Hypothalamus (tissue), 51 donors: ENCODE results near the gene PLCH1.

Source experiments
- DNase-seq, 51 donors: peaks; one replicate each; lab custom pipeline; 2025; lab: John Stamatoyannopoulos, UW

Gene PLCH1

GRCh38 chr3:155745795-155746550, 1.1 kb upstream of the PLCH1 start:
- DNase-seq, result peak in 19 of 51 donors; percentile 2 to 56 (median 10)

GRCh38 chr3:155744010-155744625, 753 bp downstream of the PLCH1 start:
- DNase-seq, result peak in 41 of 51 donors; percentile 2 to 71 (median 40)

- peak in 1 of 51 donors; percentile 59 for DNase-seq
These were observed 1.3 kb downstream of the PLCH1 start for GRCh38 chr3:155743606-155744005.

DNA sequence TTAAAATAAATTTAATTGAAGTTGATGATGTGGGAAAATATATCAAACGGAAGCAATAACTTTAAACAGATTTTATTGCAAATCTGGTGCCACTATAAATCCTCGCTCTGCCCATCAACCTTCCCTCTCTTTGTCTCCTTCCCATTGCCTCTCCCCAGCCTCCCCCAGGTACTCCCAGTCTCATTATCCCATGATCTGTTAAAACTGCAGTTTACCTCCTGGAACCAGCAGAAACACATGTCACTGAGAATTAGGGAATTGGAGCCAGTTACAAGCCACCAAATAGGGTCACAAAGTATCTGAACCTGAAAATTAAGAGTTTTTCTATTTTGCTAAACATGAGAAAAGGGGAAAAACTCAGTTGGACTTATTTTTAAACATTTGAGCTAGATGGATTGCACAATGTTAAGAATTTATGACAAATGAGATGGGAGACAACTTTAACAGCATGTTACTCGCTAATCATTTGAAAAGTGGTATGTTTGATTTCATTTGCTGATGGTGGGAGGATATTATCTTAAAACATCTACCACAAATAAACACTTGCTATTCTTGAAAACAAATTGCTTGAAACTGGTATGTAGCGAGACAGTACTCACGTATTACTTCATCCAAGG, 2.4 kb downstream of the PLCH1 start:
- no peak for DNase-seq

- no peak for DNase-seq
These were observed 3.3 kb downstream of the PLCH1 start for GRCh38 chr3:155741603-155742002.

- DNase-seq, result peak in 1 of 51 donors; percentile 12
These were observed 3.8 kb downstream of the PLCH1 start for GRCh38 chr3:155741101-155741500.

DNA sequence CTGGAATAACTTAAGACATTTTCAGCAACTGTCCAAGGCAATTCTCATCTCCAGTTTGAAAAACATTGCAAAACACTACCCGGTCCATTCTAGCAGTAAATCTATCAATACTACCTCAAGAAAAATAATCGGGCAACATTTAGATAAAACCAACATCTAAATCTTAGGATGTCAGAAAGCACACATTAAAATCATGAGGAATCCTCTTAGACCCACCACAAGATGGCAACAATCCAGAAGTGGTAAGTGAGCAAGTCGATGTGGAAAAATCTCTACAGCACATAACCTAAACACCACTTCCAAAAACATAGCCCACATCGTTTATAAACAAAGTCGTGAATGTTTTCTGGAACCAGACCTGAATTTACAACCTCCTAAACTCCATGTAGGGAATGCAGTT, 5.7 kb downstream of the PLCH1 start:
- no peak for DNase-seq

GRCh38 chr3:155738580-155739076, 6.2 kb downstream of the PLCH1 start:
- DNase-seq, result no peak

DNA sequence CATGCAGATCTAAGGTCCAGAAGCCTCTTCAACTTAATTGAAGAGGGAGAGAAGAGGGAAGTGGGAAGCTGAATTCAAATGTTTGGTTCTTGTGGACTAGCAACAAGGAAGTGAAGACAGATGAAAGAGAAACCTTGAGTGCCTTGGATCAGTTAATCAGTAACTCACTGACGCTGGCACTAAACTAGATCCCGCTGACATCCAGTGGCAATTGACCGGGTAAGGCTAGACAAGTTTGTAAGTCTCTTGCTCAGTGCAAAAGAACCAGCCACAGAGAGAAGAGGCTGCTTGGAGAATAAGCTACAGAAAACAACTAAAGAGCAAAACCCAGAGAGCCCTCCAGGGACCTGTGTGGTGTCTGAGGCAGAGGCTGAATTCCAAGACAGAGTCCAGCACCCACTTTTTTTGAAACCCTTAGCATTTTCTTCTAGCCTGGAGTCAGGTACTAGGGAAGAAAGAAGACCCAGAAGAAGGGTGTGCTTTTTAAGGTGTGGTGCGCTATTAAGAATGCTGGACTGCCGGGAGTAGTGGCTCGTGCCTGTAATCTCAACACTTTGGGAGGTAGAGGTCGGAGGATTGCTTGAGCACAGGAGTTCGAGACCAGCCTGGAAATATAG, 6.9 kb downstream of the PLCH1 start:
- no peak for DNase-seq

GRCh38 chr3:155736381-155736780, 8.5 kb downstream of the PLCH1 start:
- no peak for DNase-seq

DNA sequence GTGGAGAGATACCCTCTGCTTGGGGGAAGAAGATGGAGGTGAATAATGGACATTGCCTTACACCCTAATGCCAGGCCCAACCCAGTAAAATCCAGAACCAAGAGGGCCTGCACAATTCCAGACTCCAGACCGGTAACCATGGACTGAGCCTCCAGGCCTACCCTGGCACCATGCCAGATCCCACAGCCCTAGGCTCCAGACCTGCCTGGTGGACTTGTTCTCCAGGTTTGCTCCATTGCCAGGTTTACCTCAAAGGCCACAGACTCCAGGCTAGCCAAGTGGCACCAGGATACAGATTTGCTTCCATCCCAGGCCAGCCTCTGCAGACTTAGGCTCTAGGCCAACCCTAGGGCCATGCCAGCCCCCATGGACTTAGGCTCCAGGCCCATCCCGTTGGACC, 14.0 kb downstream of the PLCH1 start:
- DNase-seq, result no peak

GRCh38 chr3:155727836-155728235, 17.0 kb downstream of the PLCH1 start:
- DNase-seq, result no peak

- no peak for DNase-seq
These were observed 30.6 kb downstream of the PLCH1 start for GRCh38 chr3:155714295-155714718.

DNA sequence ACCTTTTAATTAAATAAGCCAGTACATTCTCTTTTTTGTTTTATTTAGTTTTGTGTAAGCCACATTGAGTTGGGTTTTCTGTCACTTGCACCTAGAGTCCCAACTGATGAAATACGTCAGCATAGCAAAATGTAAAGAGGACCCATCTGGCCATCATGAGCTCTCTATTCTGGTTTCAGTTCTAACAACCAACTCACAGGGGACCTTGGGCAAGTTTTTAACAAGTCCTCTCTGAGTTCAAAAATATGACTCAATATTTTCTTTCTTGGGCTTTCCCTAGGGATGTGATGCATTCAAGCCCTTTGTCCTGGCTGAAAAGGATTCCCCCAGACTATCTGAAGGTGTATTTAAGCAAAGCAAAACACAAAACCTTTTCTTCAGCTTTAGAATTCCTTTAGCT, 32.9 kb downstream of the PLCH1 start:
- DNase-seq, result no peak

DNA sequence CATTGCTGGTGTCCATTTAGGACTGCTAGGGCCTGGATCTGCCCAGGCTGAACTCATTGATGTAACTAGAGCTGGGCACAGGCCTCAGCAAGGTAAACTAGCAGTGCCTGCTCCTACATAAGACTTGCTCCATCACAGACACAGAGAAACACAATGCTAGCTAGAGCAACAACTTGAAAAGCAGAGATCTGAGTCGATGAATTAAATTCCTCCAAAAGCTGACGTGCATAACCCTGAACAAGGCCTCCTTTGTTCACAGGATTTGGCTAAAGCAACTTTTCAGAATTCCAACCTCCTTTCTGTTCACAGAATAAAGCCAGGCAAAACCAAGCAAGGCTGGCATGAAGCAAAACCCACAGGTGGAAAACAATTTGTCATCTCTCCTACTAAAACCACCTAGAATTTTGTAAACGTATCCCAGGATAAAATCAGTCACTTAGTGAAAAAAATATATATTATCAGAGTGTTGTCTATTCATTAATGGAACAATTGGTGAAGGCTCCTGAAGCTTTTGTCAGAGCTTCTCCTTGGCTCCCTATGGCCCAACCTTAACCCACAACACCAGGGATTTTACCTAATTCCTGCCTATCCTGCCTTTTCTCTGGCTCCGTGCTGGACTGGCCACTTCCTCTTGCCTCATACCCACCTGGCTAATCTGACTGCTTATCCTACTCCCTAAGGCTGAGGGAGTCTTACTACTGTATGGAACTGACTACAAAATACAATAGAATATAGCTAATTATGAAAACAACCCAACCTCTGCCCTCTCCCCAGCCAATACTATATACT, 39.9 kb downstream of the PLCH1 start:
- peak in 9 of 51 donors; percentile 2 to 31 (median 13) for DNase-seq

DNA sequence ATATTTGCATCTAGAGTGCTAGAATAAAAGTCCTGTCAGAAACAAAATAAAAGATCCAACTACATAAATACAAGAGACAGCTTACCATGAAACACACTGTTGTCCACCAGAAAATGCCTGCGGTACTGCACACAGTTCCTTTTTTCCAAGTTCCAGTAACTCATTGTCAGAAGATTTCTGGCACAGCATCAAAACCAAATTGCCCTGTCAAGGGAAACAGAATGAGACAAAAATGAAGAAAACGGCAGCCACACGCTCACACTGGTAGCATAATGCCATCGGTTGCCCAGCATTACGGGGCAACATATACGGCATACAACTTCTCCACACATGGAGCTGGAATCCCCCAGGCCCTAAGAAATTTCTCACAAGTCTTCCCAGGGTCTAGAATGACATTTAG, 40.8 kb downstream of the PLCH1 start:
- peak in 2 of 51 donors; percentile 2 to 17 for DNase-seq

- DNase-seq, result no peak
These were observed 41.9 kb downstream of the PLCH1 start for GRCh38 chr3:155702745-155703591.

DNA sequence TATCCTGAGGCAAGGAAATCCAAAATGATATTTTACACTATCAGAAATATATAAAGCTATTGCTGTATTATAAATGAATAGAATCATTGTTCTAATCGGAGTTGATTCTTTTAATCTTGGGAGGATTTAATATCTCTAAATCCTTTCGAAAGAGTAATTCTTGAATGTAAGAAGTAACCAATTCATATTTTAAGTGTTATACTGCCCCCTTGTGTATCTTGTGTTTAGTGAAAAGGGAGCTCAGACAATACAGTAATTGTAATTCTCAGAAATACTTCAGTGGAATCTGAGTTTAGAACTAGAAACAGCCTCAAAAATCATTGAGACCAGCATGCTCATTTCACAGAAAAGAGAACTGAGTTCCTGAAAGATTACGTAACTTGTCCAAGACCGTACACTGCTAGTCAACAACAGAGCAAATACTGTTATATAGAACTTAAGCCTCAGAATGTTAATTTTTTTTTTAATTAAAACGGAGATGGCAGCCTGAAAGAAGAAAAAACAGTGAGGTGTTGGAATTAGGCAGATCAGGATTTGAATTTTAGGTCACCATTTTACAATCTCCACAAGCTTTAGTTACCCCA, 42.9 kb downstream of the PLCH1 start:
- peak in 2 of 51 donors; percentile 20 to 36 for DNase-seq

GRCh38 chr3:155697542-155697941, 47.3 kb downstream of the PLCH1 start:
- DNase-seq, result no peak
